HCT116 (cell line): ENCODE measurements around the gene KIRREL3. TPM values are rescaled to one million over a fixed set of nuclear protein-coding genes. Genes with fewer than 3 reads are reported as not detected.

ENCODE experiments used
- ATAC-seq: fragments of 200-7000 bp; cut with Tn5 transposase; 2 replicates; pipeline ENCODE4 v1.9.1; 2020; ENCODE audit warnings: mild to moderate bottlenecking, moderate library complexity
- BruUV-seq: library from RNA; stranded (reverse); fragments of 400-500 nt; replicated peaks from 2 replicates; lab custom pipeline; 2021; lab: Mats Ljungman, UMichigan
- CTCF ChIA-PET: fragments of 300-600 bp; sonication (Branson Sonifier 250); formaldehyde crosslinking; loops from one replicate; lab custom pipeline; 2021; ENCODE audit warnings: antibody characterized with exemption; lab: Charles Lee
- POLR2A ChIA-PET: fragments of 300-600, 350-600 bp; sonication (Branson Sonifier 250); formaldehyde crosslinking; loops from one replicate; lab custom pipeline; 2021; ENCODE audit warnings: antibody characterized with exemption; lab: Charles Lee
- RAD21 ChIA-PET, 2 experiments: fragments of 300-600 bp; sonication (Branson Sonifier 250); formaldehyde crosslinking; loops; one replicate each; lab custom pipeline; 2023; ENCODE audit warnings: low total read pairs in 2 of 2; ENCODE audit not compliant: uncharacterized antibody in 2 of 2, unreplicated experiment in 2 of 2, low non-redundant PET in 1 of 2; lab: Charles Lee
- DNase-seq: peaks from one replicate; pipeline ENCODE4 v3.0.0-alpha.2; 2010; ENCODE audit warnings: low read depth, low spot score
- H2AFZ ChIP-seq: fragments of 200-600 bp; shearing (Covaris generic), sonication (generic); 2 replicates; pipeline ENCODE4 v1.6.1; 2017; ENCODE audit warnings: low read depth, mixed run types, mixed read lengths, antibody characterized with exemption, low read length; ENCODE audit not compliant: poor library complexity, severe bottlenecking
- H3K27ac ChIP-seq: 2 replicates; pipeline ENCODE4 v1.5.1; 2012; ENCODE audit warnings: low read depth, low read length
- H3K27me3 ChIP-seq: fragments of 200-600 bp; sonication (generic); 2 replicates; pipeline ENCODE4 v1.6.1; 2016; ENCODE audit warnings: mixed run types, low read length, mixed read lengths; ENCODE audit not compliant: insufficient read depth
- H3K36me3 ChIP-seq, 2 experiments: fragments of 200-500 bp in 1 of 2; fragments of 200-600 bp in 1 of 2; sonication (Bioruptor generic) in 1 of 2; sonication (generic) in 1 of 2; 2 replicates each; pipeline versions ENCODE4 v1.5.1 to v1.6.1; 2014 to 2016; ENCODE audit warnings: low read length in 2 of 2, inconsistent platforms in 1 of 2, mixed read lengths in 1 of 2, mixed run types in 1 of 2; ENCODE audit not compliant: insufficient read depth in 2 of 2, control insufficient read depth in 1 of 2
- H3K4me1 ChIP-seq, 2 experiments: fragments of 200-600 bp in 1 of 2; sonication (generic) in 1 of 2; 2 replicates each; pipeline versions ENCODE4 v1.5.1 to v1.6.1; 2012 to 2017; ENCODE audit warnings: low read length in 2 of 2, inconsistent platforms in 1 of 2, mild to moderate bottlenecking in 1 of 2, mixed read lengths in 1 of 2, mixed run types in 1 of 2, moderate library complexity in 1 of 2; ENCODE audit not compliant: insufficient read depth in 2 of 2, control insufficient read depth in 1 of 2
- H3K4me2 ChIP-seq: fragments of 200-600 bp; sonication (generic); 2 replicates; pipeline ENCODE4 v1.6.1; 2017; ENCODE audit warnings: mixed run types, low read length, mixed read lengths
- H3K4me3 ChIP-seq, 2 experiments: fragments of 200-600 bp in 1 of 2; sonication (generic) in 1 of 2; replicated peaks in 1 of 2; 2 replicates each; pipeline ENCODE4 v1.5.1; 2011 to 2016; ENCODE audit warnings: low read length in 2 of 2, control low read depth in 1 of 2, low read depth in 1 of 2, mild to moderate bottlenecking in 1 of 2, mixed read lengths in 1 of 2, mixed run types in 1 of 2
- H3K79me2 ChIP-seq: fragments of 200-600 bp; sonication (generic); 2 replicates; pipeline ENCODE4 v1.6.1; 2017; ENCODE audit warnings: mild to moderate bottlenecking, mixed run types, low read length, moderate library complexity, mixed read lengths; ENCODE audit not compliant: insufficient read depth
- H3K9ac ChIP-seq: fragments of 200-600 bp; sonication (generic); 2 replicates; pipeline ENCODE4 v1.6.1; 2016; ENCODE audit warnings: low read length, mixed read lengths
- H3K9me2 ChIP-seq: fragments of 200-600 bp; sonication (generic), shearing (Covaris generic); 2 replicates; pipeline ENCODE4 v1.6.1; 2017; ENCODE audit warnings: mixed run types, mild to moderate bottlenecking, moderate library complexity; ENCODE audit not compliant: insufficient read depth
- H3K9me3 ChIP-seq, 2 experiments: fragments of 200-500 bp in 1 of 2; fragments of 200-600 bp in 1 of 2; sonication (Bioruptor generic) in 1 of 2; sonication (generic) in 1 of 2; 2 replicates each; pipeline ENCODE4 v1.6.1; 2014 to 2017; ENCODE audit warnings: low read length in 2 of 2, mixed read lengths in 2 of 2, inconsistent platforms in 1 of 2, low read depth in 1 of 2, mild to moderate bottlenecking in 1 of 2, mixed run types in 1 of 2, moderate library complexity in 1 of 2; ENCODE audit not compliant: control insufficient read depth in 1 of 2, insufficient read depth in 1 of 2
- H4K20me1 ChIP-seq: fragments of 200-600 bp; sonication (generic), shearing (Covaris generic); 2 replicates; pipeline ENCODE4 v1.6.1; 2017; ENCODE audit warnings: mixed run types, mild to moderate bottlenecking, moderate library complexity; ENCODE audit not compliant: insufficient read depth
- CBX3 ChIP-seq: IDR thresholded peaks from 2 replicates; pipeline ENCODE4 v1.6.1; 2012; ENCODE audit warnings: low read depth
- EGR1 ChIP-seq: IDR thresholded peaks from 2 replicates; pipeline ENCODE4 v1.6.1; 2012; ENCODE audit warnings: low read depth
- ELF1 ChIP-seq: IDR thresholded peaks from 2 replicates; pipeline ENCODE4 v1.6.1; 2012; ENCODE audit warnings: low read depth, borderline replicate concordance
- FOSL1 ChIP-seq: IDR thresholded peaks from 2 replicates; pipeline ENCODE4 v1.6.1; 2012; ENCODE audit warnings: low read depth
- JUND ChIP-seq: IDR thresholded peaks from 2 replicates; pipeline ENCODE4 v1.6.1; 2012
- POLR2A ChIP-seq: IDR thresholded peaks from 2 replicates; pipeline ENCODE4 v1.7.0; 2011; ENCODE audit warnings: borderline replicate concordance; ENCODE audit not compliant: insufficient read depth, insufficient read length; ENCODE audit errors: extremely low read depth
- POLR2AphosphoS5 ChIP-seq: IDR thresholded peaks from 2 replicates; pipeline ENCODE4 v1.6.1; 2011; ENCODE audit warnings: mild to moderate bottlenecking, low read depth, low read length, moderate library complexity
- REST ChIP-seq: IDR thresholded peaks from 2 replicates; pipeline ENCODE4 v1.6.1; 2012; ENCODE audit warnings: low read depth
- TCF7L2 ChIP-seq: IDR thresholded peaks from 2 replicates; pipeline ENCODE4 v1.7.0; 2011; ENCODE audit warnings: borderline replicate concordance, inconsistent platforms; ENCODE audit not compliant: insufficient read depth, insufficient read length; ENCODE audit errors: extremely low read depth
- ZBTB33 ChIP-seq: IDR thresholded peaks from 2 replicates; pipeline ENCODE4 v1.6.1; 2011; ENCODE audit warnings: mild to moderate bottlenecking, low read length, moderate library complexity; ENCODE audit not compliant: insufficient replicate concordance; ENCODE audit errors: extremely low read depth
- ZFX ChIP-seq: fragments of 450-650 bp; IDR thresholded peaks from 2 replicates; pipeline ENCODE4 v1.6.1; 2017
- ZNF274 ChIP-seq: fragments of 200-500 bp; sonication (Bioruptor generic); IDR thresholded peaks from 2 replicates; pipeline ENCODE4 v1.6.1; 2014; ENCODE audit warnings: mild to moderate bottlenecking, low read depth, low read length, inconsistent platforms
- intact Hi-C: fragments of 100-400 bp; cut with micrococcal nuclease; formaldehyde crosslinking; loops from 2 replicates; pipeline ENCODE4 v1.10.0; 2022
- total RNA-seq: library from RNA; stranded (reverse); gene quantifications from one replicate; pipeline ENCODE4 v1.2.1, GENCODE V29; 2021; ENCODE audit not compliant: unreplicated experiment

Gene KIRREL3
- total RNA-seq, 1 experiment from 2014 or later = not detected

- Histone ChIP-seq H3K79me2 (no peaks in the 10 kb centered on the region), H3K4me2 (no peak overlapping the region), H3K27ac (no peak overlapping the region), H3K36me3 (no peaks in the 10 kb centered on the region), H3K9me2 (no peaks in the 10 kb centered on the region), H3K27me3 (peaks cover 26% of the 10 kb centered on the region), H3K9me3 (no peaks in the 10 kb centered on the region), H2AFZ (no peak overlapping the region), H4K20me1 (no peaks in the 10 kb centered on the region), H3K4me3 (no peak overlapping the region), H3K9ac (no peak overlapping the region), H3K4me1 (no peaks in the 10 kb centered on the region)
- DNase-seq (no peak), ATAC-seq (no peak)
- TF ChIP-seq CBX3 = no peak
- no peak for TF ChIP-seq ZNF274
- TF ChIP-seq ELF1 = no peak
- TF ChIP-seq REST = no peak
- no peak for TF ChIP-seq POLR2A
- no peak for TF ChIP-seq ZBTB33
- no peak for TF ChIP-seq POLR2AphosphoS5
- no peak for TF ChIP-seq FOSL1
- no peak for TF ChIP-seq EGR1
- no peak for TF ChIP-seq ZFX
- no peak for TF ChIP-seq JUND
- no peak for TF ChIP-seq TCF7L2
- POLR2A ChIA-PET = no interaction called here
- BruUV-seq = no TSS peak
- RAD21 ChIA-PET = no interaction called here
- CTCF ChIA-PET = interaction anchor here (1.2 kb wide), 1 partner anchor 16 kb away, joined by 3 read pairs; no protein-coding TSS in a partner anchor
- intact Hi-C loops = no loop called here
These were observed 503.8 kb downstream of the KIRREL3 start for GRCh38 chr11:126496576-126497337.
